Fibroblast of skin of right quadriceps (primary cell): ENCODE measurements around the gene ARHGEF16.

Experiments used
- DNase-seq: peaks from one replicate; pipeline ENCODE4 v3.0.0-alpha.2; 2013

The ARHGEF16 gene

DNA sequence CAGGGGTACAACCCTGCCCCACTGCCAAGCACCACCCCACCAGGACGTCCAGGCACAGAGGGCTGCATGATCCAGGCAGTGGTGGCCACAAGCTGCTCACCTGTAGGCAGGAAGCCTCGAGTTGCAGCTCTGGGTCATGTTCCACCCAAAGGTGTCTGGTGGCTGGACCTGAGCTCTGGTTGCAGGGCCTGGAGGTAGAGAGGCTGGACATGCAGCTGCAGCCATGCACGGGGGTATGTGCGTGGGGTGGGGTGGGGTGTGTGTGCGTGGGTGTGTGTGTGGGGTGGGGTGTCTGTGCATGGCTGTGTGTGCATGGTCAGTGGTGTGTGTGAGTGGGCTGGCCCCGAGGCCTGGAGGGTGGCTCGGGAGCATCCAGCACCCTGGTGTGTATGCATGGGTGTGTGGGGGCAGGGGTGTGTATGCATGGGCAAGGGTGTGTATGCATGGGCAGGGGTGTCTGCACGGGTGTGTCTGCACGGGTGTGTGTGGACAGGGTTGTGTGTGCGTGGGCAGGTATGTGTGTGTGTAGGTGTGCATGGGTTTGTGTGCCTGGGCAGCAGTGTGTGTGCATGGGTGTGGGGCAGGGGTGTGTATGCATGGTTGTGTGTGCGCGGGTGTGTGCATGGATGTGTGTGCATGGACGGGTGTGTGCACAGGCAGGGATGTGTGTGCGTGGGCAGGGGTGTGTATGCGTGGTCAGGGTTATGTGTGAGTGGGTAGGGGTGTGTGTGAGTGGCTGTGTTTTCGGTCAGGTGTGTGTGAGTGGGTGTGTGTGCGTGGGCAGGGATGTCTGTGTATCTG is 15.6 kb downstream of the ARHGEF16 start:
- no peak for DNase-seq

DNA sequence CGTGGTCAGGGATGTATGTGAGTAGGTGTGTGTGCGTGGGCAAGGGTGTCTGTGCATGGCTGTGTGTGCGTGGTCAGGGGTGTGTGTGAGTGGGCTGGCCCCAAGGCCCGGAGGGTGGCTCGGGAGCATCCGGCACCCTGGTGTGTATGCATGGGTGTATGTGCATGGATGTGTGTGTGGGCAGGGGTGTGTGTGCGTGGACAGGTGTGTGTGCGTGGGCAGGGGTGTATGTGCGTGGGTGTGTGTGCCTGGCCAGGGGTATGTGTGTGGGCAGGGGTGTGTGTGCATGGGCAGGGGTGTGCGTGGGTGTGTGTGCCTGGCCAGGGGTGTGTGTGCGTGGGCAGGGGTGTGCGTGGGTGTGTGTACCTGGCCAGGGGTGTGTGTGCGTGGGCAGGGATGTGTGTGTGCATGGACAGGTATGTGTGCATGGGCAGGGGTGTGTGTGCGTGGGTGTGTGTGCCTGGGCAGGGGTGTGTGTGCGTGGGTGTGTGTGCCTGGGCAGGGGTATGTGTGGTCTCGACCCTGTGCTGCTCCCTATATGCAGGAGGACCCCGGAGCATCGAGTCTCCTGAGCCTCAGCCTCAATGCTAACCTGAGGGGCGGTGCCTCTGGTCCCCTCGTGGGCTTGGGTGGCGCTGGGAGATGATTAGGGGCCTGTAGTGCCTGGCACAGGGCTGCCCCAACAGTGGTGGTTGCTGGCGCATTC is 16.3 kb downstream of the ARHGEF16 start:
- no peak for DNase-seq

DNA sequence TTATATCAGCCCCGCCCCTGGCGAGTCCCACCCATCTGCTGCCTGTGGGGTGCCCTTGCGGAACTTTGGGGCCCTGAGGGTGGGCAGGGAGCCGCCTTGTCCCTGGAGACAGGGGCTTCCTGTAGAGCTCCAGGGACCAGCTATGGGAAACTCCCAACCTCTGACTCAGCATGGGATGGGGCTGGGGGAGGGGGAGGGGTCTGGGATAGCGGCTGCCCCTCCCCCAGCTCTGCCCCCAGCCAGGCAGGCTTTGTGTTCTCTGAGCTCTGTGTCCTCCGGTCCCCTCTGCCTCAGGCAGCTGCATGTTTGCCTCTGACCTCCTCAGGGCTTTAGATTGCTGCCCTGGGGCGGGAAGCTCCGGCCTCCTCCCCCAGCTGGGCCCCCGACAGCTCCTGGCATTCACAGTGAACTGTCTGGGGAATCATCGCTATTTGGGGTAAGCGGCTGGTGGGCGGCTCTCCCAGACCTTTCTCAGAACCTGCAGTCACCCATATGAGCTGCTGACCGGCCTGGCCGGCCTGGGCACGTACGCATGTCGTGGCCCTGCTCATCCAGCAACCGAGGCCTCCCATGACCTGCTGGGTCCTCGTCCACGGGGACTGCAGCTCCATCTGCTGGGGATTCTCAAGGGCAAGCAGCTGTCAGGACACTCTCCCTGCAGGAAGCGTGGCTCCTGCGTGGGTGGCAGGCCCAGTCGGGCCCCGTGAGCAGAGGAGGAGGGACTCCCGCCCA is 17.1 kb downstream of the ARHGEF16 start:
- DNase-seq, result peak; percentile 73

DNA sequence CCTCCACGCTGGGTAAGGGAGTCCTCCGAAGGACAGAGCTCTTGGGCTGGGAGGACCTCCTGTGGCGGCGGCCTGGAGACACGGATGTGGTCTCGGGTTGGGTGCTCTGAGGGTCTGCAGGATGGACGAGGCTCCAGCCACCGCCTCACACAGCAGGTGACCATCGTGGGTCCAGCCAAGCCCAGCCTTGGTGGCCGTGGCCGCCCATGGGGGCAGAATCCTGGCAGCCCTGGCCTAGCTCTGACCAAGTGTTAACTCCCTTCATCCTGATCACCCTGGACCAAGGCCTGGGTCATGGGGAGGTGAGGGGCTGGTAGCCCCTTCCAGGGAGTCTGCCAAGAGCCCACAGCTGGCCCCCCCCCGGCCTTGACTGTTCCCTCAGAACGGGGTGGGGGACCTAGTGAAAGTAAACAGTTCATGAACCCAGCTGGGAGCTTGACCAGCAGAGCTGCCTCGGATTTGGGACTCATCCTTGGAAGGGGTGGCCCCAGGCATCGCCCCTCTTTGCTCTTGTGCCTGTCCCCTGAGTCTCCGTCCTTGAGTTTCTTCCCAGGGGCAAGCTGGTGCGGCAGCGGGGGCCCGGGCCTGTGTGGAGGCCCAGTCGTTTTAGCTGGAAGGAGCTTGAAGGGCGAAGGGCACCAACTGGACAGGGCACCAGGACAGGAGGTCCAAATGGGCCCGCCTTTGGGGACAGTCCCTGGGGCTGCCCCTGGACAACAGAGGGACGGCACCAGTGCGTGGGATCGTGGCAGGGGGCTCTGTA is 17.8 kb downstream of the ARHGEF16 start:
- DNase-seq, result no peak

DNA sequence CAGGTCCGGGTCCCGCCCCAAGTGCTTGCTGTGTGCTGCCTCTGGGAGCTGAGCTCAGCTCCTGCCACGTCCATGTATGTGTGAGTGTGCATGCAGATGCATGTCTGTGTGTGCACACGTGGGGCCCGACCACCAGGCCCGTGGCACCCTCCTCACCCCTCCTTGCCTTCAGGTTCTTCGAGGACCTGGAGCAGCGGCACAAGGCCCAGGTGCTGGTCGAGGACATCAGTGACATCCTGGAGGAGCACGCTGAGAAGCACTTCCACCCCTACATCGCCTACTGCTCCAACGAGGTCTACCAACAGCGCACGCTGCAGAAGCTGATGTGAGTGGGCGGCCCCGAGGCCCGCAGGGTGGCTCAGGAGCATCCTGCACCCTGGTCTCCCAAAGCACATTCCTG is 18.4 kb downstream of the ARHGEF16 start:
- no peak for DNase-seq

DNA sequence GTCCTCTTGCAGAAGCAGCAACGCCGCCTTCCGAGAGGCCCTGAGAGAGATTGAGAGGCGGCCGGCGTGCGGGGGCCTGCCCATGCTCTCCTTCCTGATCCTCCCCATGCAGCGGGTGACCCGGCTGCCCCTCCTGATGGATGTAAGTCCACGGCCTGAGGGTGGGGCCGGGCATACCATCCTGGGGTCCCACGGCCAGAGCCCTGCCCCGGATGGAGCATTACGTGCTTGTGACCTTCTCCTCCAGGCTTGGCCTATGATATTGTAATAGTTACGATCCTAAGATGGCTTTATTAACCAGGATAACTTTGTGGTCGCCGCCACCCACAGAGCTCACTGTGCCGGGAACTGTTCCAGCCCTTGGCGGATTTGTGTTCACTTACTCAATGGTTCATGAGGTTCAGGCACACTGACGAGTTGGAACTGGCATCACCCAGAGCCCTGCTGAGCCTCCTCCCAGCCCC is 18.9 kb downstream of the ARHGEF16 start:
- peak; percentile 91 for DNase-seq

DNA sequence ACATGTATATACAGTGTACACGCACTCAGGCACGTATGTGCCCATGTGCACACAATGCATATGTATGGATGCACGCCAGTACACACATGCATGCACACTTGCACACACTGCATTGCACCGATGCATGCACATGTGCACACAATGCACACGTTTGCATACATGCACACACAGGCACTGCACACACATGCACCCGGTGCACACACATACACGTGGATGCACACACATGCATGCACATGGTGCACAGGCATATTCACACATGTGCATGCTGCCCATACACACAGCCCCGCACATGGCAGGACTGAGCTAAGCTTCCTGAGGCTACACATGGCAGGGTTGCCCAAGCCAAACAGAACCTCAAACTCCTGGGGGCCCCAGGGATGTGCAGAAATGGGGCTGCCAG is 19.6 kb downstream of the ARHGEF16 start:
- DNase-seq, result no peak

DNA sequence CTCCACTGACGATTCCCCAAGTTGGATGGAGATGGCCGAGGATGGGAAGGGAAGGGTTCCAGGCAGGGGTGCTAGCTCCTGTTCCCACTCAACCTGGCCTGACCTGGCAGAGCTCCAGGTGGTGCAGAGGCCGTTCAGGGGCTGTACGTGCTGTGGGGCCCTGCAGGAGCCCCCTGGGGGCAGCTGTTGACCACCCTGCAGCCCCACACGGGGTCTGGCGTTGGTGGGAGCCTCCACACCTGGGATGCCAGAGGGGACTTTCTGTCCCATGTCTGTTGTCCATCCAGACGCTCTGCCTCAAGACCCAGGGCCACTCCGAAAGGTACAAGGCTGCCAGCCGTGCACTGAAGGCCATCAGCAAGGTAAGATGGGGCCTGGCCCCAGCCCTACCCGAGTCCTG is 20.0 kb downstream of the ARHGEF16 start:
- no peak for DNase-seq

DNA sequence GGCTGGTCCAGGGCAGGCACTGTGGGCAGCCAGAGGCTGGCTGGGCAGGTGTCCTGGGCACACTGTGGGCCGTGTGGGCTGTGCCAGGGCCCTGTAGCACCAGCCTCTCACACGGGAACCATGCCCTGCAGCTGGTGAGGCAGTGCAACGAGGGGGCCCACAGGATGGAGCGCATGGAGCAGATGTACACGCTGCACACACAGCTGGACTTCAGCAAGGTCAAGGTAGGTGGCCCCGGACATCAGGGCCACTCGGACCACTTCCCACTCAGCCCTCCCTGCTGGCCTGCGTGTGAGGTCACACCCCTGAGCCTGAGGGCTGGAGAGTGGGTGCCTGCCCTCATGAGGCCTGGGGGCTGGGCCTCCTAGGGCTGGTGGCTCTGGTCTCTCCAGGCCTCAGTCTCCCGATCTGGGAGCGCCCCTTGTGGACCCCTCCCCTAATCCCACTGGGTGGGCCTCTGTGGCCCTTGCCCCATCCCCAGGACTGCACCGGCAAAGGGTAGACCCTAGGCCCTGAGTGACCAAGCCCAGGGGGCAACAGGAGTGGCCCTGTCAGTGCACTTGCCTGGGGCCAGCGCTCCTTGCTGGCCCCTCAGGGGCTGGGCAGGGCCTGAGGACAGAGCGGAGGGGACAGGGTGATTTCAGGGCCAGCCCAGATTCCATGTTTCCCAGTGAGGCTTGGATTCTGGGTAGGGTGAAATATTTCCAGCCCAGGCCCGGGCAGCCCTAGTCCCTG is 21.5 kb downstream of the ARHGEF16 start:
- no peak for DNase-seq

DNA sequence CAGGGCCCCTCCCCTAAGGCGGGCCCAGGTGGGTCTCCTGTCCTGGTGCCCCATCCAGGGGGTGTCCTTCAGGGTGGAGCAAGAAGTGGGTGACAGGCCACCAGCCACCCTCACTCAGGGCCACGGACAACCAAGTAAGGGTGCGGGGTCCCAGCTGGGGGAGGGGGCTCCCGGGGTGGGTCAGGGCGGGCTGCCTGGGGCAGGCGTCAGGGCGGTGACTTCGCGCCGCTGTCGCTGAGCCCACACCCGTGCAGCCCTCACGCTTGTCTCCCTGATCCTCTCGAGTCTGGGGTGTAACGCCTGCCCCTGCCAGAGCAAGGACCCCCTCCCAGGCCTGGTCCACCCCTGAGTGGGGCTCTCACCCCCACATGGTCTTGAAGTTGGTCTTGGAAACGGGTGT is 22.2 kb downstream of the ARHGEF16 start:
- DNase-seq, result no peak

DNA sequence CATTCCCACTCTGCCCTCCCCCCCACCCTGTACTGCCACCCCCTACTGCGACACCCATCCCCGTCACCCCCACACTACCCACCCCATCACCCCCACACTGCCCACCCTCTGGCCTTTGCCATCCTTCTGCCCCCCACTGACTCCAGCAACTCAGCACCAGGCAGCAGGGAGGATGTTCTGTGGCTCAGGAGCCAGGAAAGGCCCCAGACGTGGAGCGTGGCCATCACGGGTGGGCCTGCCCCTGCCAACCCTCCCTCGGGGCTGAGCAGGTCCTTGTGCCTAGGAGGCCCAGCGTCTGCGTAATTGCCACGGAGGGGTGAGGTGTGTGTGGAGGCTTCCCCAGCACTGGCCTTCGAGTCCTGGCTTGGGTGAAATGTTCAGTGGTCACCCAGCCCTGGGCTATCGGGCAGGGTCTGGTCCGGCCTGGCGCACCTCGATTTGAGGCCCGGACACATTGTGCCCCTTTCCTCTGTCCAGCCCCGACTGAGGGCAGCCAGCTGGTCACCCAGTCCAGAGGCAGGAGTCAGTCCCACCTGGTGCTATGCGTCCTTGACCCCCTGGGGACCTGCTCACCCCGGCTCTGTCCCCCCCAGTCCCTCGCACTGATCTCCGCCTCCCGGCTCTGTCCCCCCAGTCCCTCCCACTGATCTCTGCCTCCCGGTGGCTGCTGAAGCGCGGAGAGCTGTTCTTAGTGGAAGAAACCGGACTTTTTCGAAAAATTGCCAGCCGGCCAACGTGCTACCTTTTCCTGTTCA is 23.0 kb downstream of the ARHGEF16 start:
- DNase-seq, result no peak

DNA sequence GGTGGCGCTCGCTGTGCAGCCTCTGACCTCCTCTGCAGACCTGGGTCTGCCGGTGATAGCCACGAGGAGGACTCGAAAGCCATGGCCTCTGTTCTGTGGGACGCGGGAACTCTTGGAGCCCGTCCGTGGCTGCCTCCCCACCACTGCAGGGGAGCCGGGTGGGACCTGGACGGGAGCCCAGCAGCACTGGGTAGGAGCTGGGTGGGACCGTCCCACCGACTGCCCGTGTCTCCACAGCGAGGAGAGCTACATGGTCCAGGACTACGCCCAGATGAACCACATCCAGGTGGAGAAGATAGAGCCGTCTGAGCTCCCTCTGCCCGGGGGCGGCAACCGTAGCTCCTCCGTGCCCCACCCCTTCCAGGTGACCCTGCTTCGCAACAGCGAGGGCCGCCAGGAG is 23.7 kb downstream of the ARHGEF16 start:
- DNase-seq, result no peak

DNA sequence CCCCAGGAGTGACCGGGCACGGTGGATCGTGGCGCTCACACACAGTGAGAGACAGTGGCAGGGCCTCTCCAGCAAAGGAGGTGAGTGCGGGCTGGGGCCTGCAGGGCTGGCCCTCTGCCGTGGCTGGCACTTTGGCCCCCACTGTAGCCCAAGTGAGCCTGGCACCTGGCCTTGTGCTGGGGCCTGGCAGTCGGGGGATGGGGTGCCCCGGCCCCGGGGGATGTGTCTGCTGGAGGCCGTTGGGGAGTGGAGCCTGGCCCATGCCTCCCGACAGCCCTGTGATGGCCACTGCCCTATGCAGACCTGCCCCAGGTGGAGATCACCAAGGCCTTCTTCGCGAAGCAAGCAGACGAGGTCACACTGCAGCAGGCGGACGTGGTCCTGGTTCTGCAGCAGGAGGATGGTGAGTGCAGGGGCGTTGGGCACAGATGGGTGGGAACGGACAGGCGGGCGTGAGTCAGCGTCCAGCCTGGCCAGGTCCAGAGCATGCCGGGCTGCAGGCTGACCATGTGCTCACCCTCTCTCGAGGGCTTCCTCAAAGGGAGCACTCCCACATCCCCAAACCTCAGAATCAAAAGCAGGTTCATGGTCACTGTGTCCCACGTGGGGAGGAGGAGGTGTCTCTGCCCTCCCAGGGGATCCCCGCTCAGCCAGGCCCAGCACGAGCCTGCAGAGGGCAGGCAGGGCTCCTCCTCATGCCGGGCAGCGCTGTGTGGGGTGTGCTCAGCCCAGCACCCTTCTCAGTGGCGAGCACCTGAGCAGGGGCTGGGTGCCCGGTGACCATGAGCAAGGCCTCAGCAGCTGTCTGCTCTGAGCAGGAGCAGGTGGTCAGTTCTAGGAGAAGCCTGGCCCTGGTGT is 25.3 kb downstream of the ARHGEF16 start:
- no peak for DNase-seq

DNA sequence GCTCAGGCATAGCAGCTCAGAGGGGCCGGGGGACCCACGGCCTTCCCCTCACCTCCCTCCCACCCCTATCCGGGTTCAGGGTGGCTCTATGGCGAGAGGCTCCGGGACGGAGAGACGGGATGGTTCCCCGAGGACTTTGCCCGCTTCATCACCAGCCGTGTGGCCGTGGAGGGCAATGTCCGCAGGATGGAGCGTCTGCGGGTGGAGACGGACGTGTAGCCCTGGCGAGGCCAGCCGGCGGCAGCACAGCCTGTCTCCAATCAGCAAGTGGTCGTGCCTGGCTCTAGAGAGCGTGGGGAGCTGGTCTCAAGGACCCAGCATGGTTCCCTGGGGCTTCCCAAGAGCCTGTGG is 25.9 kb downstream of the ARHGEF16 start:
- DNase-seq, result no peak

DNA sequence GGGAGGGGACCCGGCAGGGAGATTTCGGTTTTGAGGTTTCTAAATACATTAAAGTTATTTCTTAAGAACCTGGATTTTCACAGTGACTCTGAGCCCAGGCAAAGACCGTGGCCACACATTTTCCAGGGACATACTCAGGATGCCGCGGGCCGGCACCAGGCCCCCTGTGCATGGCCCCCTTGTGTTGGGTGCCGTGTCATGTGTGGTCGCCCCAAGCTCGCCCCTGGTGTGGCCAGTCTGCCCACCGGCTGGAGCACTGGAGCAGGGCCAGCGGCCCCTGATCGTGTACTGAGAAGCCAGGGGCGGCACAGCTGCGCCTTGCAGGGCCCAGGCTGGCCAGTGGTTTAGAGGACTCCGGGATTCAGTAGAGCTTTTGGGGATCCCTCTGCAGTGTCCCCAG is 26.6 kb downstream of the ARHGEF16 start:
- DNase-seq, result no peak

DNA sequence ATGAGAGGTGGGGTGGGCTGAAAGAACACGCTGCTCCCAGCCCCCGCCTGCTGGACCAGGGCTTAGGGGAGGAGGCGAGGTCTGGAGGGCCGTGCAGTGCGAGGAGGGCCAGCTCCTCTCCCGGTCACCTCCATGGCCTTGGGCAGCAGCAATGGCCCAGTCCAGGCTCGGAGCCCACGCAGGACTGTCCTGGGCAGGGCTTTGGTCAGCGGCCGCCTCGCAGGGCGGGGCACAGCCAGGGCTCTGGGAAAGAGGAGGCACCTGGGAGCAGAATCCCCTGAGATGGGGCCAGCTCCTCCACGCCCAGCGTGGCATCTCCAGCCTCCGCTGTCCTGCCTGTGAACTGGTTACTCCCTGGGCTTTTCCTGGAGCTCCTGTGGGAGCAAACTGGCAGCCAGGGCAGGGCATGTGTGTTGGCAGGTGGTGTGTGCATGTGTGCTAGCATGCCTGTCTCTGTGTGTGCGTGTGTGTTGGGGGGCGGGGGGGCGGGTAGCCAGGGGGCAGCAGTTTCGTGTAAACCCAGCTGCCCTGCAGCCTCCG is 27.4 kb downstream of the ARHGEF16 start:
- no peak for DNase-seq

DNA sequence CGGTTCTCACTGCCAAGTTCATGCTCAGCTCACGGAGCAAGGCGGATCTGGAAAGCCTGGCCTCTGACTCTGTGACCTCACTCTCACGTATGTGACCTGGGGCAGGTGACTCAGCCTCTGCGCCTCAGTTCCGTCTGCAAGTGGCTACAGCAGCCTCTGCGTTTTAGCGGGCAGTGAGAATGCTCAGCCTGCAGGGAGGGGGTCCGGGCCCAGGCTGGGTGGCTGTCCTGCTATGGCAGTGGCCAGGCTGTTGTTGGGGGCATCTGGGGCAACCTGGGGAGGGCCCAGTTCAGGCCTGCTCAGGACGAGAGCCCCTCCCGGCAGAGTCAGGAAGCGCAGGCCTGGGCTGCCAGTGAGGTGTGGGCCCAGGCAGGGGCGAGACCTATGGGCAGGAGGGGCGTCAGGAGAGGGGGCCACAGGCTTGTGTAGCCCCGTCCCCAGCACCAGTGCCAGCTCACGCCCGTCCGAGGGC is 27.9 kb downstream of the ARHGEF16 start:
- DNase-seq, result no peak

DNA sequence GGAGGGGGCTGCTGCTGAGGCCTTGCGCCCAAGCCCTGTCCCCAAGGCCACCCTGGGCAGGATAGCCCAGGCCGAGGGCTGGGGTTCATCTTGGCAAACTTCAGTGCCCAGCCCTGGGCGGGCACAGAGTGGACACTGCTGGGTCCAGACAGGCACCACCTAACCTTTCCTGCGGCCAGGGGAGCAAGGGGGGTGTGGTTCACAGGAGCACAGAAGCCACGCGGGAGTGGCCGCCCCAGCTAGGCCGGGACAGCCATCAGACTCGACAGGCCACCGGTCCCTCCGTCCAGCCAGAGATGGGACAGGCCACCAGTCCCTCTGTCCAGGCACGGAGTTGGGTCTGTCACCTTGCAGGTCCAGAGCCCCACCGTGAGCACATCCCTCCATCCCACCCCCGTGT is 28.9 kb downstream of the ARHGEF16 start:
- DNase-seq, result no peak

DNA sequence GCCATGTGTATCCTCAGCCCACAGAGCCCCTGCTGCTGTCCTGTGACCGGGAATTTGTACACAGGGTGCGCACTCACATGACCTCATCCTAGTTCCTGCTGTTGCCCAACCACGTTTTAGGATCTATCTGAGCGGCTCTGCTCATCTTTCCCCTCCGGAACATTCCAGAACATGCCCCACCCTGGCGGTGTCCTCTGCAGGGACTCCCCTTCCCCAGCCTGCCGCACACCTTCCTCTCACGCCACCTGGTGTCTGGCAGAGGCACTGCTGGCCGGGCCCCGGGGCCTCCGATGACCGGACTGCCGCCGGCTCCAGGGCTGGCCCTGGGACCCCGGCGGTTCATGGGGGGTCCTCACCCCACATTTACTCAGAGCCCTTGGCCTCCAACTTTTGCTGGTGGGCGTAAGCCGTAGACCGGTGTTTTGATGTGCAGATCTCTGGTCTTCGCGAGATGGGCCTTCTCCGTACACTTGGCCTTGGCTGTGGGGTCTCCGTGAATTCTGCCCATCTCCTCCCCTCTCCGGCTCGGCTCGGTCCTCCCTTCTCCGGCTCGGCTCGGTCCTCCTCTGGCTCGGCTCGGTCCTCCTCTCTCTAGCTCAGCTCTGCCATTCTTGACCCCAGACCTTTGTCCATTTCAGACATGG is 29.5 kb downstream of the ARHGEF16 start:
- peak; percentile 27 for DNase-seq

DNA sequence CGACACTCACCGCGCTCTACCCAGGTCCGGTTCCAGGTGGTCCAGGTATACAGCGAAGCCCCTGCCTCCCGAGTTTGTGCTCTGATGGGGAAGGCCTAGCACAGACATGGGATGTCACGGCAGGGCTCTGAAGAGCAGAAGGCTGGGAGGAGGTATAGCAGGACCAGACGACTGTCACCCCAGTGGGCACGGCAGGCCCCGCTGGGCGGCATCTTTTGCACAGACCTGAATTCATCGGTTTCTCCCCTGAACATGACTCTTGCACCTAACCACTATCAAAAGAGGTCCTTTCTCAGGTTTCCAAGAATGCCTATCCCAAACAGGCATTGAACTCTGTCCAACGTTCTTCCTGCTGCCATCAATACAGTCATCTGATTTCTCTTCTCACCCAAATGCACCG is 30.6 kb downstream of the ARHGEF16 start:
- DNase-seq, result no peak
